Right lobe of liver (tissue), 6 donors: Measurements from ENCODE around the gene RBM14. TPM values are rescaled to one million over a fixed set of nuclear protein-coding genes. Genes with fewer than 3 reads are reported as not detected.
A peak's percentile ranks its signal among the peaks of the same experiment; 100 is the strongest.

Experiments
- ATAC-seq, 4 donors: fragments of 200-7000 bp; cut with Tn5 transposase; one replicate each; pipeline ENCODE4 v1.9.1; 2020; ENCODE audit warnings: mild to moderate bottlenecking in 4 of 4, moderate library complexity in 4 of 4
- DNase-seq, 3 donors: peaks; one replicate each; pipeline ENCODE4 v3.0.0-alpha.2; 2020
- H3K27ac ChIP-seq, 3 donors: fragments of 200-600 bp; one replicate each; pipeline ENCODE4 v1.8.0; 2022
- H3K27me3 ChIP-seq, 2 donors: fragments of 200-600 bp; one replicate each; pipeline ENCODE4 v1.8.0; 2022
- H3K36me3 ChIP-seq, 4 donors: fragments of 200-600 bp; sonication (generic) in 1 of 4; one replicate each; pipeline versions ENCODE4 v1.5.1 to v1.8.0; 2017 to 2022; ENCODE audit warnings: control low read depth in 1 of 4
- H3K4me1 ChIP-seq, 4 donors: fragments of 200-600 bp; sonication (generic) in 1 of 4; one replicate each; pipeline versions ENCODE4 v1.5.1 to v1.8.0; 2017 to 2022; ENCODE audit warnings: control low read depth in 1 of 4
- H3K4me3 ChIP-seq, 3 donors: fragments of 200-600 bp; one replicate each; pipeline ENCODE4 v1.8.0; 2022
- H3K9me3 ChIP-seq, 4 donors: fragments of 200-600 bp; sonication (generic) in 1 of 4; one replicate each; pipeline versions ENCODE4 v1.5.1 to v1.8.0; 2017 to 2022; ENCODE audit warnings: control low read depth in 1 of 4
- POLR2A ChIP-seq: fragments of 450-650 bp; IDR thresholded peaks from one replicate; pipeline ENCODE4 v1.6.1; 2017; ENCODE audit warnings: antibody characterized with exemption, mild to moderate bottlenecking
- WGBS: methylation state at CpG from one replicate; pipeline ENCODE4 v1.1.6; 2018; ENCODE audit warnings: low coverage, low lambda C conversion rate; ENCODE audit not compliant: insufficient coverage; ENCODE audit errors: missing lambda C conversion rate; 5-methylcytosine and 5-hydroxymethylcytosine counted together
- intact Hi-C, 2 donors: fragments of 100-400 bp; cut with DNase I; formaldehyde crosslinking; loops; one replicate each; pipeline versions ENCODE4 v1.11.2 to v1.14.1; 2022
- total RNA-seq, 6 experiments: library from RNA; depleted of rRNA in 2 of 6; stranded (reverse); fragments of >200 nt in 2 of 6; fragmentation: NEBNext Ultra II Directional in 3 of 6; extraction: Animal tissue kit (Norgen Biotek cat#: 25700) in 3 of 6; gene quantifications; one replicate each; pipeline versions ENCODE4 v1.1.0 to v1.2.4, GENCODE V29; 2016 to 2023
- TF ChIP-seq, protein P1 (sequence below), 4 donors: fragments of 200-600 bp in 3 of 4; fragments of 450-650 bp in 1 of 4; IDR thresholded peaks; one replicate each; pipeline versions ENCODE4 v1.5.1 to v1.8.0; 2016 to 2022; ENCODE audit warnings: antibody characterized with exemption in 4 of 4, mild to moderate bottlenecking in 2 of 4
- donor health status: DM: no; HTN: yes; CAD: no.
- donor health status: DM: no; HTN: no; CAD: no.
- donor health status: DM: no; HTN: no; CAD: no.
- donor health status: DM: no; HTN: yes; CAD: no.
- donor health status: DM: no; HTN: yes; CAD: no.

The RBM14 gene
- total RNA-seq, 6 experiments from 2014 or later = 25.1 to 63.7 (median 27.4) TPM

GRCh38 chr11:66591175-66591574 lies 25.3 kb upstream of the RBM14 start:
- DNase-seq (no peak), ATAC-seq (peak in 2 of 4 donors; percentile 26 to 34)
- Histone ChIP-seq H3K36me3 (no peaks in the 10 kb centered on the region), H3K9me3 (no peaks in the 10 kb centered on the region), H3K27ac (peak overlapping the region in 2 of 3 donors; percentile 36 to 47), H3K4me3 (no peak overlapping the region), H3K27me3 (no peaks in the 10 kb centered on the region), H3K4me1 (peaks cover 0 to 43% (median 2%) of the 10 kb centered on the region in 4 donors)
- 22% methylated on average over 2 of the region's 2 CpGs for WGBS
- TF ChIP-seq, protein P1, sequence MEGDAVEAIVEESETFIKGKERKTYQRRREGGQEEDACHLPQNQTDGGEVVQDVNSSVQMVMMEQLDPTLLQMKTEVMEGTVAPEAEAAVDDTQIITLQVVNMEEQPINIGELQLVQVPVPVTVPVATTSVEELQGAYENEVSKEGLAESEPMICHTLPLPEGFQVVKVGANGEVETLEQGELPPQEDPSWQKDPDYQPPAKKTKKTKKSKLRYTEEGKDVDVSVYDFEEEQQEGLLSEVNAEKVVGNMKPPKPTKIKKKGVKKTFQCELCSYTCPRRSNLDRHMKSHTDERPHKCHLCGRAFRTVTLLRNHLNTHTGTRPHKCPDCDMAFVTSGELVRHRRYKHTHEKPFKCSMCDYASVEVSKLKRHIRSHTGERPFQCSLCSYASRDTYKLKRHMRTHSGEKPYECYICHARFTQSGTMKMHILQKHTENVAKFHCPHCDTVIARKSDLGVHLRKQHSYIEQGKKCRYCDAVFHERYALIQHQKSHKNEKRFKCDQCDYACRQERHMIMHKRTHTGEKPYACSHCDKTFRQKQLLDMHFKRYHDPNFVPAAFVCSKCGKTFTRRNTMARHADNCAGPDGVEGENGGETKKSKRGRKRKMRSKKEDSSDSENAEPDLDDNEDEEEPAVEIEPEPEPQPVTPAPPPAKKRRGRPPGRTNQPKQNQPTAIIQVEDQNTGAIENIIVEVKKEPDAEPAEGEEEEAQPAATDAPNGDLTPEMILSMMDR (IDR thresholded peaks at IDR 0.05) = no peak
- TF ChIP-seq POLR2A = no peak
- intact Hi-C loops = loop anchor here in 1 of 2 donors (5.0 kb wide), 1 partner anchor 86 kb away; the partner anchor contains the start of gene RBM4B

GRCh38 chr11:66592457-66593302 lies 23.8 kb upstream of the RBM14 start, which contains the start of the genes CCDC87 and CCS:
Gene CCDC87, minus strand, starts transcription at chr11:66593063. Its CDS starts 48 bp downstream, at chr11:66593015.
Gene CCS, plus strand, starts transcription at chr11:66593185. Its CDS starts 77 bp downstream, at chr11:66593262.
- 0% methylated on average over 21 of the region's 68 CpGs for WGBS
- DNase-seq (peak; percentile 99), ATAC-seq (peak; percentile 92 to 95 (median 94))
- Histone ChIP-seq H3K27ac (peak within 1 kb of the TSS; percentile 66 to 90 (median 86)), H3K9me3 (no peaks in the 10 kb centered on the region), H3K4me3 (peak within 1 kb of the TSS; percentile 61 to 84 (median 71)), H3K4me1 (peaks cover 0 to 43% (median 2%) of the 10 kb centered on the region in 4 donors), H3K36me3 (no peaks in the 10 kb centered on the region), H3K27me3 (no peaks in the 10 kb centered on the region)
- intact Hi-C loops = loop anchor here in 1 of 2 donors (5.0 kb wide), 1 partner anchor 85 kb away; the partner anchor contains the start of gene RBM4B
- TF ChIP-seq, protein P1 (IDR thresholded peaks at IDR 0.05) = peak; percentile 52 to 73 (median 58)
- TF ChIP-seq POLR2A = peak; percentile 89

DNA sequence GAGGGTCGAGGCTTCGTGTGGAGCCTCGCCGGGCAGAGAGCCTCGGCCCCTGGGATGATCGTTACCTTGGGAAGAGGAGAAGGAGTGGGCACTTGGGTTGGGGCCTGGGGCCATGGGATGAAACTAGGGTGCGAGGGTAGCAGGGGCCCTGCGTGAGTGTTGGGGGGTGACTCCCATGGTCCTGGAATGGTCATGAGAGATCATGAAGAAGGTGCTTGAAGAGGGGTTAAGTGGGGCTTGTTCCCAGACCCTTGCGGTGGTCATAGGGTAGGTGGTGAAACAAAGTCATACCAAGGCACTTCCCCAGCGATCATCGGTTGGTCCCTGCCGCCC lies 23.2 kb upstream of the RBM14 start:
- Histone ChIP-seq H3K36me3 (no peaks in the 10 kb centered on the region), H3K9me3 (no peaks in the 10 kb centered on the region), H3K4me1 (peaks cover 0 to 43% (median 2%) of the 10 kb centered on the region in 4 donors), H3K4me3 (peak overlapping the region; percentile 61 to 84 (median 71)), H3K27ac (peak overlapping the region; percentile 66 to 90 (median 86)), H3K27me3 (no peaks in the 10 kb centered on the region)
- intact Hi-C loops = loop anchor here in 1 of 2 donors (5.0 kb wide), 1 partner anchor 84 kb away; the partner anchor contains the start of gene RBM4B
- no peak for TF ChIP-seq POLR2A
- TF ChIP-seq, protein P1 (IDR thresholded peaks at IDR 0.05) = no peak
- 0% methylated on average over 6 of the region's 12 CpGs for WGBS
- ATAC-seq (peak in 2 of 4 donors; percentile 5 to 14), DNase-seq (no peak)

DNA sequence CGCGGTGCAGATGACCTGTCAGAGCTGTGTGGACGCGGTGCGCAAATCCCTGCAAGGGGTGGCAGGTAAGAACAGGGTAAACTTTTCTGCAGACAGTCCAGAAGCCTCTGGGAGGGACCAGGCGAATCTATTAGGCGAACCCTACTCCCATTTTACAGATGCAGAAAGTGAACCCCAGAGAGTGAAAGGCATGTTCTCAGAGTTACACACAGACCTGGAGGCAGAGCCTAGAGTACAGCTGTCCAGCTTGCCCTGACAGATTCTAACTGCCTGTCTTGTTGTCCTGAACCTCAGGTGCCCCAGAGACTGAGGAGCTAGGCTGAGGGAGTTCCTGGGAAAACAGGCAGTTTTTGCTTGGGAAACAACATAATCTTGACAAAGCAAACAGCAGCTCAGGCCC lies 22.8 kb upstream of the RBM14 start:
- Histone ChIP-seq H3K27ac (peak overlapping the region in 2 of 3 donors; percentile 86 to 90), H3K27me3 (no peaks in the 10 kb centered on the region), H3K9me3 (no peaks in the 10 kb centered on the region), H3K36me3 (no peaks in the 10 kb centered on the region), H3K4me3 (peak overlapping the region; percentile 61 to 84 (median 71)), H3K4me1 (peaks cover 0 to 43% (median 2%) of the 10 kb centered on the region in 4 donors)
- ATAC-seq = peak in 2 of 4 donors; percentile 8 to 17
- DNase-seq = no peak
- TF ChIP-seq, protein P1 (IDR thresholded peaks at IDR 0.05) = no peak
- TF ChIP-seq POLR2A = no peak
- intact Hi-C loops = loop anchor here in 1 of 2 donors (5.0 kb wide), 1 partner anchor 84 kb away; the partner anchor contains the start of gene RBM4B
- WGBS = 46% methylated on average over 2 of the region's 7 CpGs
